Bronchial epithelial cell (primary cell): Measurements from ENCODE around the gene AUTS2. TPM values are rescaled to one million over a fixed set of nuclear protein-coding genes. Genes with fewer than 3 reads are reported as not detected.

ENCODE experiments used
- DNase-seq: peaks from one replicate; pipeline ENCODE4 v3.0.0-alpha.2; 2010; ENCODE audit warnings: low read depth
- FAIRE-seq: peaks from 2 replicates; lab custom pipeline; 2011; peaks lifted over from hg19 to GRCh38; lab: Jason Lieb, UNC
- H3K27me3 ChIP-seq: 2 replicates; pipeline ENCODE4 v1.5.1; 2011; ENCODE audit warnings: low read length; ENCODE audit not compliant: control insufficient read depth, insufficient read depth
- H3K36me3 ChIP-seq: 2 replicates; pipeline ENCODE4 v1.5.1; 2011; ENCODE audit warnings: low read length; ENCODE audit not compliant: control insufficient read depth, insufficient read depth
- H3K4me3 ChIP-seq: 2 replicates; pipeline ENCODE4 v1.5.1; 2011; ENCODE audit warnings: mild to moderate bottlenecking, low read depth, low read length, control low read depth
- CTCF ChIP-seq: IDR thresholded peaks from 2 replicates; pipeline ENCODE4 v1.5.1; 2011; ENCODE audit warnings: mild to moderate bottlenecking, moderate library complexity, low read length, control low read depth, inconsistent platforms; ENCODE audit not compliant: insufficient read depth, severe bottlenecking
- total RNA-seq: library from RNA; depleted of rRNA; stranded (reverse); fragments of >200 nt; gene quantifications from 2 replicates; pipeline ENCODE4 v1.2.1, GENCODE V29; 2014

Gene AUTS2
- total RNA-seq, 1 donor from 2014 or later = 9.5 TPM

GRCh38 chr7:69761290-69761922, 163.1 kb downstream of the AUTS2 start:
- H3K27me3 ChIP-seq = no peaks in the 10 kb centered on the region
- FAIRE-seq (no peak), DNase-seq (no peak)
- no peak overlapping the region for H3K4me3 ChIP-seq
- H3K36me3 ChIP-seq = no peaks in the 10 kb centered on the region
- TF ChIP-seq CTCF = no peak

- Histone ChIP-seq H3K36me3 (no peaks in the 10 kb centered on the region), H3K27me3 (no peaks in the 10 kb centered on the region), H3K4me3 (no peak overlapping the region)
- no peak for TF ChIP-seq CTCF
- no peak for FAIRE-seq
- DNase-seq = peak; percentile 81
These were observed 164.6 kb downstream of the AUTS2 start for GRCh38 chr7:69762821-69763352.

GRCh38 chr7:69763513-69763912, 165.2 kb downstream of the AUTS2 start:
- DNase-seq = no peak
- no peaks in the 10 kb centered on the region for H3K36me3 ChIP-seq
- H3K4me3 ChIP-seq = no peak overlapping the region
- H3K27me3 ChIP-seq = no peaks in the 10 kb centered on the region
- TF ChIP-seq CTCF = no peak
- no peak for FAIRE-seq

- TF ChIP-seq CTCF = no peak
- no peak overlapping the region for H3K4me3 ChIP-seq
- no peaks in the 10 kb centered on the region for H3K36me3 ChIP-seq
- DNase-seq = no peak
- H3K27me3 ChIP-seq = no peaks in the 10 kb centered on the region
- no peak for FAIRE-seq
These were observed 165.9 kb downstream of the AUTS2 start for GRCh38 chr7:69764147-69764546.

GRCh38 chr7:69764681-69765080, 166.4 kb downstream of the AUTS2 start:
- FAIRE-seq (no peak), DNase-seq (no peak)
- TF ChIP-seq CTCF = no peak
- Histone ChIP-seq H3K27me3 (no peaks in the 10 kb centered on the region), H3K4me3 (no peak overlapping the region), H3K36me3 (no peaks in the 10 kb centered on the region)

- H3K27me3 ChIP-seq = no peaks in the 10 kb centered on the region
- H3K4me3 ChIP-seq = no peak overlapping the region
- no peak for FAIRE-seq
- no peak for TF ChIP-seq CTCF
- DNase-seq = no peak
- H3K36me3 ChIP-seq = no peaks in the 10 kb centered on the region
These were observed 167.6 kb downstream of the AUTS2 start for GRCh38 chr7:69765879-69766278.
